Hepatocyte (in vitro differentiated cells): ENCODE data around the gene ABCC9.

ENCODE experiments used
- EZH2phosphoT487 ChIP-seq: fragments of 200-600 bp; sonication (generic); IDR thresholded peaks from one replicate; pipeline ENCODE4 v1.6.1; 2018; ENCODE audit warnings: antibody characterized with exemption, mild to moderate bottlenecking, low read depth, moderate library complexity; ENCODE audit not compliant: unreplicated experiment, severe bottlenecking
- TF ChIP-seq, protein P1 (sequence below): fragments of 200-600 bp; sonication (generic); IDR thresholded peaks from 2 replicates; pipeline ENCODE4 v1.5.1; 2016; ENCODE audit warnings: antibody characterized with exemption, mild to moderate bottlenecking; ENCODE audit not compliant: poor library complexity

- TF ChIP-seq, protein P1, sequence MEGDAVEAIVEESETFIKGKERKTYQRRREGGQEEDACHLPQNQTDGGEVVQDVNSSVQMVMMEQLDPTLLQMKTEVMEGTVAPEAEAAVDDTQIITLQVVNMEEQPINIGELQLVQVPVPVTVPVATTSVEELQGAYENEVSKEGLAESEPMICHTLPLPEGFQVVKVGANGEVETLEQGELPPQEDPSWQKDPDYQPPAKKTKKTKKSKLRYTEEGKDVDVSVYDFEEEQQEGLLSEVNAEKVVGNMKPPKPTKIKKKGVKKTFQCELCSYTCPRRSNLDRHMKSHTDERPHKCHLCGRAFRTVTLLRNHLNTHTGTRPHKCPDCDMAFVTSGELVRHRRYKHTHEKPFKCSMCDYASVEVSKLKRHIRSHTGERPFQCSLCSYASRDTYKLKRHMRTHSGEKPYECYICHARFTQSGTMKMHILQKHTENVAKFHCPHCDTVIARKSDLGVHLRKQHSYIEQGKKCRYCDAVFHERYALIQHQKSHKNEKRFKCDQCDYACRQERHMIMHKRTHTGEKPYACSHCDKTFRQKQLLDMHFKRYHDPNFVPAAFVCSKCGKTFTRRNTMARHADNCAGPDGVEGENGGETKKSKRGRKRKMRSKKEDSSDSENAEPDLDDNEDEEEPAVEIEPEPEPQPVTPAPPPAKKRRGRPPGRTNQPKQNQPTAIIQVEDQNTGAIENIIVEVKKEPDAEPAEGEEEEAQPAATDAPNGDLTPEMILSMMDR = no peak
- no peak for TF ChIP-seq EZH2phosphoT487
These were observed 177.2 kb downstream of the ABCC9 start for GRCh38 chr12:21764065-21764464.
